Measurements from ENCODE around the gene SRRM4. TPM values are rescaled to one million over a fixed set of nuclear protein-coding genes. Genes with fewer than 3 reads are reported as not detected.
A peak's percentile ranks its signal among the peaks of the same experiment; 100 is the strongest.

Gene SRRM4
- total RNA-seq, 1 donor from 2014 or later = not detected

DNA sequence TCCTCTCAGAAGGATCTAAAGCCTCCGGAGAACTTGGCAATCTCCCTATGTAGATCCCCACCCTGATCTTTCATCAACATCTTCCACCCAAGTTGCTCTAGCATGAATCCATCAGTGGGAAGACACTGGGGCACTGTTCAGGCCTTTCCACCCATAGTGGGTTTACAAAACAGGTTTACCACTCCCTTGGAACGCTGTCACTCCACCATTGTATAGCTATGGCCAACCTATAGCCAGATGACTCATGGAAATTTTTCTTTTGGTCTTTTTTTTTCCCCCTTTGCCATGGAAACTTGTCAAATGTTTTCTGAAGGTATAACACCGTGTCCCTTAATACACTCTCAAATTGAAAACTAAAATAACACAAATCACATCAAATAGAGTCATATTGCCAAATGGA is 186.6 kb downstream of the SRRM4 start:
- no peak for DNase-seq (ENCODE audit: low read depth in 2 of 2)

DNA sequence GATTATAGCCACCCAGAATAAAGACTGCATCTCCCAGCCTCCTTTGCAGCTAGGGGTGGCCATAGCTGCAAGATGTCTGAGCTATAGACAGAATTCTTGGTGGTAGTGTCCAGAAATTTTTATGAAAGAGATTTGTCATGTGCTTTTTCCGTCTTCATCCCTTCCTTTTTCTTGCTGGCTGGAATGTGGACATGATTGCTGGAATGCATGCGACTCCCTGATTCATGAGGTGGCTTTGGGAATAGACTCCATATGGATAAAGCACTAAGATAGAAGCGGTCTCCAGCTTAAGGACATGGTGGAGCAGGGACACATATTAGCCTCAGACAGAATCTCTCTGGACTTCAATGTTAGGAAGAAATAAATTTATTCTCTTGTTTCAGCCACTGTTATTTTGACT is 187.4 kb downstream of the SRRM4 start:
- no peak for DNase-seq (ENCODE audit: low read depth in 2 of 2)

DNA sequence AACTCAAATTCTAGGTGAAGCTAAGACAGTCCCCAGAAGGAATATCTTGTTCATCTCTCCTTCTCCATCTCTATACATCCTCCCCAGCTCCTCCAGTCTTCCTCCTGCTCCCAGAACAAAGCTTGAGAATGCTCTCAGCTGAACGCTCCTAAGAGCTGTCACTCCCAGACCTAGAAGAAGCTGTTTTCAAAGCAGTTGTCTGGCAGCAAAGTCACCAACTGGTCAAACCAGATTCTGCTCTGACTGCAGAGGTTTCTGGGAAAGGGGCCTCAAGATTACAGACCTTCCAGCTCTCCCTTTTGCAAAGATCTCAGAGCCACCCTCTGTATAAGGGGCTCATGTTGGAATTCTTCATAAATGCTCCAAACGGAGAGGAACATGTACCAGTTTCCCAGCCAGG is 187.8 kb downstream of the SRRM4 start:
- no peak for DNase-seq (ENCODE audit: low read depth in 2 of 2)

DNA sequence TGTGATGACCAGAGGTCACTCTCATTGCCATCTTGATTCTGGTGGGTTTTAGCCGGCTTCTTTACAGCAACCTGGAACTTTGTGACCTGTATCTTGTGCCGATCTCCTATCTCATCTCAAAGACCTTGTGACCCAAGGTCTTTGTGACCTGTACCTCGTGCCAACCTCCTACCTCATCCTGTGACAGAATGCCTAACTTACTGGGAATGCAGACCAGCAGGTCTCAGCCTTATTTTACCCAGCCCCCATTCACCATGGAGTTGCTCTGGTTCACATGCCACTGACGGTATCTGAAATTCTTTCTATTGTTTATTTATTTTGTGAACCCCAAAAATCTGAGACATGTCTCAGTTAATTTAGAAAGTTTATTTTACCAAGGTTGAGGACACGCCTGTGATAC is 189.9 kb downstream of the SRRM4 start:
- DNase-seq (ENCODE audit: low read depth in 2 of 2) = no peak

DNA sequence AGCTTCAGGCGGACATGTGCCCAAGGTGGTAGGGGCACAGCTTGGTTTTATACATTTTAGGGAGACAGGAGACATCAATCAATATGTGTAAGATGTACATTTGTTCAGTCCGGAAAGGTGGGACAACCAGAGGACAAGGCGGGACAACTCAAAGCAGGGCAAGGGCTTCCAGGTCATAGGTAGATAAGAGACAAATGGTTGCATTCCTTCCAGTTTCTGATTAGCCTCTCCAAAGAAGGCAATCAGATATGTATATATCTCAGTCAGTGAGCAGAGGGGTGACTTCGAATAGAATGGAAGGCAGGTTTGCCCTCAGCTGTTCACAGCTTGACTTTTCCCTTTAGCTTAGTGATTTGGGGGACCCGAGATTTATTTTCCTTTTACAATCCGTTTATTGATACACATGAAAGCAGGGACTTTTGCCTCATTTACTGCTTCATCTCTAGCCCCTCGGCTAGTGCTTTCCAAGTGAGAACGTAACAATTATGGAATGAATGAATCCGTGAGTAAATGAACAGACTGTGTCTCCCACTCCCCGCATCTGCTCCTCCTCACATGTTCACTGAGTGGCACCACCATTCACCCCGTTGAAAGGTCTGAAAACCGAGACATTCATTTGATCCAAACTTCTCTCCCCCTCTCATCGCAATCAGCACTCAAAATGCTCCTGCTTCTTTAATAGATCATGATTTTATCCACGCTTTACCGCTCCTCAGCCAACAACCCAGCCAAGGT is 190.5 kb downstream of the SRRM4 start:
- DNase-seq (ENCODE audit: low read depth in 2 of 2) = no peak

DNA sequence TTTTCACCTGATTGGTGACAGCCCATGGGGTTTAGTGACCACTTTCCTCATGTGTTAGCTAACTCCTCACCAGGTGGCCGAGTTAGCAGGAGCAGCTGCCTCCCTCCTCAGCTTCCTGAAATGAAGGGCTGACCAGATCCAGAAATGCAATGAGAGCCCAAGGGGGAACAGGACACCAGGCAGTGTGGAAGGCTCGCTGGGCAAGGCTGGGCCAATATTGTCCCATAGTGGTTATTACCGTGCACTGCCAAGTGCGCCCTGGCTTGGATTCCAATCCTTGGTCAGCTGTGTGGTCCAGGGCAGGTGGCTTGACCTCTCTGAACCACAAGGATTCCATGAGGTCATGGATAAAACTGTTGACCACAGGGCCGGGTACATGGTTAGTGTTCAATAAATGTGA is 193.7 kb downstream of the SRRM4 start:
- no peak for DNase-seq (ENCODE audit: low read depth in 2 of 2)

DNA sequence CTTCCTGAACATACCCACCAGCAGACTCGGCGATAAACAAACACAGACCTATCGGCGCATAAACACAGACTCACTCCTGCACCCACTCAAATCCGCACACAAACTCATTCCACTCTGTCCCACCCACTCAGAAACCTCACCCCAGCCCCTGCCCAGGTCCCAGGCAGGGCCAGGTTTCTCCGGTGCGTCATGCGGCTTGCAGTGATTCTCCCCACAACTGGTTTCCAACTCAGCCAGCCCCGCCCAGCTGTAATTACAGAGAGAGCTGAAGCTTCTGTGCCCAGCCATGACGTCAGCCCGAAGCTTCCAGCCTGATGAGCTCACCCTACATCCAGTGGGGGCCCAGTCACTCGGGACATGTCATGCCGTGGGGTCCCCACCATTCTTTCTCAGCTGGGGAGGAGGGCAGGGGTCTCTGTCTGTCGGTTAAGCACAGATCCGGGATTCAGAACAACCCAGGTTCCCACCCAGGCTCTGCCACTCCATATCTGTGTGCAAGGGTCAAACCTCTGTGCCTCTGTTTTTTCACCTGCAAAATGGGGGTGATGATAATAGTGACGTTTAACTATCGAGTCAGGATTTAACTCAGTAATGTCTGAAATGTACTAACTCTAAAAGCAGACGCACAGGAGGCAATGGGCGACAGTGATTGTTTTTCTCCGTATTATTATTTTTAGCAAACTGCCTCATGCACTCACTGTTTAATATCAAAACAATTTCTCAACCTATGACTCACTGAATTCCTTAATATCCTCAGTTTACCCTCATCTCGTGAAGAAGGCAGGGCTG is 195.1 kb downstream of the SRRM4 start:
- peak; percentile 45 to 81 for DNase-seq (ENCODE audit: low read depth in 2 of 2)

DNA sequence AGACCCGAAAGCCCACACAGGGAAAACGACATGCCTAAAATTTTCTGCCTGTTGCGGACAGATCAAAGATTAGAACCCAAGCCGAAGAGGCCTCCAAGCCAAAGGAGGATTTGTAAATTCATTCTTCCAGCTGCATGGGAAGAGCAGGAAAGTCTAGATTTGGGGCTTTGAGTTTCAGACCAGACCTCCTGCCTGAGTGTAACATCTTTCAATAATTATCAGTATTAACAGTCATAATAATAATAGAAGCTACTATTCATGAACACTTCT is 195.7 kb downstream of the SRRM4 start:
- DNase-seq (ENCODE audit: low read depth in 2 of 2) = no peak

DNA sequence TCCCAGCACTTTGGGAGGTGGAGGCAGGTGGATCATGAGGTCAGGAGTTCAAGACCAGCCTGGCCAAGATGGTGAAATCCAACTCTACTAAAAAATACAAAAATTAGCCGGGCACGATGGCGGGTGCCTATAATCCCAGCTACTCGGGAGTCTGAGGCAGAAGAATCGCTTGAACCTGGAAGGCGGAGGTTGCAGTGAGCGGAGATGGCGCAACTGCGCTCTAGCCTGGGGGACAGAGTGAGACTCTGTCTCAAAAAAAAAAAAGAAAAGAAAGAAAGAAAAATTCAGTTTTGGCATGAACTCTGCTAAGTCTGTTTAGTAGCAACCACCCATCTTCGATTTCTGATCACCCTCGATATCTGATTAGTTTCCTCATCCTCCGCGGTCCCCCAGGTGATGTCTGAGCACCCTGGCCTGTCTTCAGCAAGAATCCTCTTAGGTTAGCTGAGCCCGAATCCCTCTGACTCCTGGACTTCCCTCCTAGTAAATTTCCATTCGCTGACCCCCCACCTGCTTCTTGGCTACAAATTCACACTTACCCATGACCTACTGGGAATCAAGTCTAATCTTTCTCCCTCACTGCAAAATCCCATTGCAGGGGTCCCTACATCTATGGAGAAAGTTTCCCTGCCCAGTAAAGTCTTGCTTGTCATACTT is 196.5 kb downstream of the SRRM4 start:
- no peak for DNase-seq (ENCODE audit: low read depth in 2 of 2)

DNA sequence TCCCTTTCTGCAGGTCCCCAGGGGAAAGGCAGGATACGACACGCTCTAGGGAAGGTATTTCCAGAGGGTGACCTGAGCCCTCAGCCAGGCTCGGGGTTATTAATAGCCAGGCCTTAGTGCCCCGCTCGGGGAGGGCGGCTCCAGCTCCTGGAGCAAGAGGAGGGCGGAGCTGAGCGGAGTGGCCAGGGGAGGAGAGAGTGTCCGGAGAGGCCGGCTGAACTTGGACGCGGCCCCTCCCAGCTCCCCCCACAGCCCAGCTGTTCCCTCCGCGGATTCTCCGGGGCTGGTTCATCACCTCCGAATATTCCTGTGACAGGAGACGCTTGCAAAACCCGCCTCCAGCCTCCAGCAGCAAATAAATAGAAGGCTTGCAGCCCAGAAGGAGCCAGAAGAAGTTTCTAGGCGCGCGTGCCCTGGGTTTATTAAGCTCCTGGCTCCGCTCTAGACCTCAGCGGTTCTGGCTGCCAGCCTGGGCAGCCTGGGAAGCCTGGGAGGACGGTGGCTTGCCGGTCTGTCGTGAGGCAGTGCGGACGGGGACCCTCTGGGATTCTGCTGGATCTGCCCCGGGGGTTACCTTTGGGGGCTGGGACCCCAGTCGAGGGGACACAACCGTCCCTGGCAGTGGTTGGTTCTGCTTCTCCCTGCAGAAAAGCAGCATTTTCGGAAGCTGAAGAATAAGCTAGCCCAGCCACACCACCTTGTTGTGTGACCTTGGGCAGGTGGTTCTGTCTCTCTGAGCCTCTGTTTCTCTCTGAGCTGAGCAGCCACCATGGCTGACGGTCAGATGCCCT is 197.4 kb downstream of the SRRM4 start, which contains the start of gene HSPB8:
Gene HSPB8 (plus strand): TSS at position 388 of the 791 bp plus-strand sequence. CDS start 382 bp downstream, at position 770.
- peak in 1 of 2 donors; percentile 62 for DNase-seq (ENCODE audit: low read depth in 2 of 2)

DNA sequence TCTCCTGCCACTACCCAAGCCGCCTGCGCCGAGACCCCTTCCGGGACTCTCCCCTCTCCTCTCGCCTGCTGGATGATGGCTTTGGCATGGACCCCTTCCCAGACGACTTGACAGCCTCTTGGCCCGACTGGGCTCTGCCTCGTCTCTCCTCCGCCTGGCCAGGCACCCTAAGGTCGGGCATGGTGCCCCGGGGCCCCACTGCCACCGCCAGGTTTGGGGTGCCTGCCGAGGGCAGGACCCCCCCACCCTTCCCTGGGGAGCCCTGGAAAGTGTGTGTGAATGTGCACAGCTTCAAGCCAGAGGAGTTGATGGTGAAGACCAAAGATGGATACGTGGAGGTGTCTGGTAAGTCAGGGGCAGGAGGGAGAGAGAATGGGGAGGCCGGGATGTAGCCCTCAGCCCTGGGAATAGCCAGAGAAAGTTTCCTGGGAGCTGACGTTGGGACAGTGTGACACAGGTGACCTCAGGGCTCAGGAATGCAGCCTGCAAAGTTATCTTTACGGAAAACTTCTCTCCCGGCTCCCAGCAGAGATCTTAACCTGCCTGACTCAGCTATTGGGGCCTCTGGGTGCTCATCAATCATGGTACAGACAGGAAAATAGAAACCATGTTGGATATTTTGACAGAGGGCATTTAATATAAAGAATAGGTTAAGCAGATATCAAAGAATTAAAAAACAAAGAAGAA is 198.1 kb downstream of the SRRM4 start:
- peak in 1 of 2 donors; percentile 35 for DNase-seq (ENCODE audit: low read depth in 2 of 2)

DNA sequence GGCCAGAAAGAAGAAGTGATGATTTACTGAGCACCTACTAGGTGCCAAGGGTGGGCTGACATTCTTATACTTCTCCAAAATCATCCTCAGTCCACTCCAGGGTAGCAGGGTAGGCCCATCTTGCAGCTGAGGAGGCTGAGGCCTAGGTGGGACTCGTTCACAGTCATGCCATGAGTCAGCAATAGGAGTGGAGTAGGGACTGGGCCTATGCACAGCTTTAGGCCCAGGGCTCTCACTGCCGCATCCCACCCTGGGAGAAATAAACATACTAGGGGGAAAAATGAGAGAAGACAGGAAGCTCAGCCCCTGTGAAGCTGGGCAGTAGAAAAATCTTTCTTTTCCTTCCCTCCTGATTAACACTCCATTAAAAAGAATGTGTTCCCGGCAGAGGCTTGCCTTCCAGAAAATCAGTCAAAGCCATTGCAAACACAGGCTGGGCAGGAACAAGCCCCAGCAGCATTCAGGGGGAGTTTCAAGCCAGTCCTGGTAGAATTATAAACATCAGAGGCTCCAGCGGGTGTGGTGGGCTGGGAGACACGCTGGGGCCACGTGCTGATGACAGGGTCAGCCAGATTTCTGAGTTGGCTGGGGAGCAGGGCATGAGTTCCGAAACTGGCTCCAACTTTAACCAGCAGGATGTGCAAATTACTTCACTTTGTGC is 199.2 kb downstream of the SRRM4 start:
- peak; percentile 23 to 47 for DNase-seq (ENCODE audit: low read depth in 2 of 2)

DNA sequence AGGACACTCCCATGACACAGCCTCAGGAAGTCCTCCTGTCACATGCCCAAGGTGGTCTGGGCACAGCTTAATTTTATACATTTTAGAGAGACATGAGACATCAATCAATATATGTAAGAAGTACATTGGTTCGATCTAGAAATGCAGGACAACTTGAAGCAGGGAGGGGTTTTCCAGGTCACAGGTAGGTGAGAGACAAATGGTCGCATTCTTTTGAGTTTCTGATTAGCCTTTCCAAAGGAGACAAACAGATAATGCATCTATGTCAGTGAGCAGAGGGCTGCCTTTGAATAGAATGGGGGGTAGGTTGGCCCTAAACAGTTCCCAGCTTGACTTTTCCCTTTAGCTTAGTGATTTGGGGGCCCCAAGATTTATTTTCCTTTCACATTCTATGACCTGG is 199.9 kb downstream of the SRRM4 start:
- DNase-seq (ENCODE audit: low read depth in 2 of 2) = no peak

DNA sequence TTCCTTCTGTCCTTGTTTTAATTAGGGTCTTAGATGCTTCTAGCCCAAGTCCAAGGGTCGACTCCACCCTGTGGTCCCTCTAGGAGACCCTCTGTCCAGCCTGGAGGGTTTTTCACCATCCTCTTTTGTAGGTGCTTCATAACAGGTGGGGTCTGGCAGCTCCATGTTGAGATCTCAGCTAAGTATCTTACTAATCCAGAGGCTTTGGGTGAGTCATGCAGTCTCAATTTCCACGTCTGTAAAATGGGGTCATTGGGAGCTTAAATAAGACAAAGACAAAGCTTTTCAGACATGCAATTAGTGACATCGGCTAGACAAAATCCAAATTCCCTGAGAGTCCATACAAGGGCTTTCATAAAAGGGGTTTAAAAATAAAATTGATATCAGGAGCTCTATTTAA is 200.6 kb downstream of the SRRM4 start:
- DNase-seq (ENCODE audit: low read depth in 2 of 2) = no peak

DNA sequence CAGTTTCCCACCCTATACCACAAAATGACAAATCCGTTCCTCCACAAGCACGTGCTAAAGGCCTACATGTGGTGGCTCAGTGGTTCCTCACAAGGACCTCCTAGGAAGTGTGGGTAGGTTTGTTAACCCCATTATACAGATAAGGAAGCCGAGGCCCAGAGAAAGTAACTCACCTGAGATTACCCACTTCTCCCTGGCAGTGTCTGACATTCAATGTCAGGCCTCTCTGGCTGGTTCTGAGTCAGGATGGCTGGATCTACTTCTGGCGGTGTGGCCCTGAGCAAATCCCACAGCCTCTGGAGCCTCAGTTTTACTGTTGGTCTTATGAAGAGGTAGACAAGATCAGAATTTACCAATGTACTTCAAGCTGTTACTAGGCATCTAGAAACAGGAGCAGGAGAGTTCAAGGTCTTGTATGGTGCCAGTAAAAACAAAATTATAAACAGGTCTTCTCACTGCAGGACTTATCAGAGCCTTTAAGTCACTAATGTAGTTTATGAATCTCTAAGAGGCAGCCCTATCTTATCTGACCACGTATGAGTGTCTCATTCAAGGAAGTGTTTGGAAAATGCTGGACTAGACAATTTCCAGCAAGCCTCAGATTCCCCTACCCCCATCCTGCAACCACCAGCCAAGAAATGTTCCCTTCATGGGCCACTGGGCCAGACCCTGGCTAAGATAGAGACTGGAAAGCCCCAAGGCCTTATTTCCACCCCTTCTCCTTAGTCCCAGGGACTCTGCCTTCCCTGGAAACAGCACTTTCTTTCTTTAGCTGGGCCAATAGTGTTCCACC is 201.6 kb downstream of the SRRM4 start:
- DNase-seq (ENCODE audit: low read depth in 2 of 2) = no peak

DNA sequence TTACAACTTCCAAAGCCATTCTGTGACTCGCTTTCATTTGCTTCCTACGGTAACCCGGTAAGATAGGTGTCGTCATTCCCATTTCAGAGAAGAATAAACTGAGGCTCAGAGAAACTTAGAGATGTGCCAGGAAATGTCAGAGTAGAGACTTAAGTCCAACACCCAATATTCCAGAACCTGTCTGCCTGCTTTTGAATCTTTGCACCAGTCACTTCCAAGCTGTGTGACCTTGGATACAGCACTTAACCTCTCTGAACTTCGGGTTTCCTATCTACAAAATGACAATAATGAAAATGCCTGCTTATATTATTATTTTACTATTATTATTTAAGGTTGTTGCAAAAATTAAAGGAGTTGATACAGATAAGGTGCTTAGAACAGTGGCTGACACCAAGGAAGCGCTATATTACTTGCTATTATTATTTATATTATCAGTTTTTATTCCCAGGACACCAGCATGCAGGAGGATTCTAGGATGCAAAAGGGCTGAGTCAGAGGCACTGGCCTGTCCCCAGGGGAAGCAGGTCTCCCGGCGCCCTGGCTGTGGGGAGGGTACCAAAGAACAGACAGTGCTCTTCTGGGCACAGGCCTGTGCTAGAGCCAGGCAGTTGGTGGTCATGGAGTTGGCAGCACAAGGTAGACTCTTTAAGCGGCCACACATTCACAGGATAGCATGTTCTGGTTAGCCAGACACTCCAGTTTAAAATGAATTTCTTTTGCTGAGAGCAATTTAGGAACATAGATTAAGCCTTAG is 202.8 kb downstream of the SRRM4 start:
- DNase-seq (ENCODE audit: low read depth in 2 of 2) = no peak

DNA sequence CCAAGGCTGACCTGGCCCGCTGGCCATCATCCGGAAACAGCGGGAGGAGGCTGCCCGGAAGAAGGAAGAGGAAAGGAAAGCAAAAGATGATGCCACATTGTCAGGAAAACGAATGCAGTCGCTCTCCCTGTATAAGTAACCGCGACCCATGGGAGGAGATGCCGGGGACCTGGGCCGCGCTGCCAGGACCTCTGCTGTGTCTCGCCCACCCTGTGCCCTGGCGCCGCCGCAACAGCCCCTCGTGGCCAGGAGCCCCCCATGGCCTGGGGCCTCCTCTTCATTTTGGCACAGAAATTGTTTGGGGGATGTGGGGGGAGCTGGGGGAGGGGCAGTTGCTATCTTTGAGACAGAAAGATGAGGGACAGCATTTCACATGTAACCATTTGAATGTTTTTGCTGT is 213.9 kb downstream of the SRRM4 start:
- DNase-seq (ENCODE audit: low read depth in 2 of 2) = no peak

DNA sequence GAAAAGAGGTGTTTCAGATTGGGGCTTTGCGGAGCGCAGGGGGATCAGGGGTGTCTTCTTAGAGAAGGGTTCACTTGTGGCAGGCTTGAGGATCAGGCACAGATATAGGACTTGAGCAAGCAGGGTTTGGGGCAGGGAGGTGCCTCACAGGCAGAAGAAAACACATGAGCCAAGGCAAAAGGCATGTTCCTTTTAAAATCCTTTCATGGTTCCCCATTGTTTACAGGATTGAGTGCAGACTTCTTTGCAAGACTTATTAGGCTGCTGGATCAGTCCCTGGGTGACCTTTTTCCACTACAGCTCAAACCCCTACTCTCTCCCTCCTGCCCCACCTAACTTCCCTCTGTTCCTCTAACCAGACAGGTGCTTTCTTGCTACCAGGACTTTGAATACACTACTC is 217.1 kb downstream of the SRRM4 start:
- DNase-seq (ENCODE audit: low read depth in 2 of 2) = no peak

DNA sequence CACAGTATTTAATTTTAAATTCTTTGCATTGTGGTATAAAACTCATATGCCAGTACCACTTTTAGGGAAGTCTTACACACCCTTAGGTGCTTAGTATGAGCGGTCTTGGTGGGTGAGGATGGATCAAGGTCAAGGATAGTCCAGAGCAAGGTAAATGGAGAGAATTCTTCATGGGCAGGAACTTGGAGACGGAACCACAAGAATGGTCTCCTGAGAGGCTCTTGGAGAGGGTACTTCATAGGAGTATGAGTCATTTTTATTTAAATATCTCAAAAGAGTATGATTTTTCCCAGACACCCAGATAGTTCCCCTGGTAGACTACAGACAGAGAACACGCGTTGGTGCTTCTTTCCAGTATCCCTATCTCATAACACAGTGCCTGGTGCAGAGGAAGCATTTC is 219.3 kb downstream of the SRRM4 start:
- no peak for DNase-seq (ENCODE audit: low read depth in 2 of 2)

Measured in dermis microvascular lymphatic vessel endothelial cell (primary cell).